Hepatocyte (in vitro differentiated cells): ENCODE data around the gene TSPAN4. TPM values are rescaled to one million over a fixed set of nuclear protein-coding genes. Genes with fewer than 3 reads are reported as not detected.

Source experiments
- DNase-seq: peaks from one replicate; pipeline ENCODE4 v3.0.0-alpha.2; 2016; ENCODE audit warnings: low spot score
- H2AFZ ChIP-seq: fragments of 200-600 bp; sonication (generic); 2 replicates; pipeline ENCODE4 v1.6.0; 2016; ENCODE audit warnings: antibody characterized with exemption, mild to moderate bottlenecking
- H3K27ac ChIP-seq: fragments of 200-600 bp; sonication (generic); 2 replicates; pipeline ENCODE4 v1.5.1; 2016; ENCODE audit warnings: mild to moderate bottlenecking
- H3K27me3 ChIP-seq: fragments of 200-600 bp; sonication (generic); 2 replicates; pipeline ENCODE4 v1.6.1; 2016
- H3K36me3 ChIP-seq: fragments of 200-600 bp; sonication (generic); replicated peaks from 2 replicates; pipeline ENCODE4 v1.5.1; 2016; ENCODE audit warnings: low read depth; ENCODE audit not compliant: insufficient read depth
- H3K4me1 ChIP-seq: fragments of 200-600 bp; sonication (generic); 2 replicates; pipeline ENCODE4 v1.5.1; 2016; ENCODE audit warnings: mild to moderate bottlenecking, moderate library complexity; ENCODE audit not compliant: insufficient read depth
- H3K4me2 ChIP-seq: fragments of 200-600 bp; sonication (generic); 2 replicates; pipeline ENCODE4 v1.6.0; 2016
- H3K4me3 ChIP-seq: fragments of 200-600 bp; sonication (generic); 2 replicates; pipeline ENCODE4 v1.5.1; 2016; ENCODE audit warnings: mild to moderate bottlenecking
- H3K79me2 ChIP-seq: fragments of 200-600 bp; sonication (generic); 2 replicates; pipeline ENCODE4 v1.6.0; 2017; ENCODE audit warnings: mild to moderate bottlenecking
- H3K9me2 ChIP-seq: fragments of 200-600 bp; sonication (generic); replicated peaks from 2 replicates; pipeline ENCODE4 v1.6.0; 2017; ENCODE audit warnings: mild to moderate bottlenecking; ENCODE audit not compliant: insufficient read depth
- H3K9me3 ChIP-seq: fragments of 200-600 bp; sonication (generic); 2 replicates; pipeline ENCODE4 v1.5.1; 2016; ENCODE audit warnings: low read depth, mild to moderate bottlenecking
- H4K20me1 ChIP-seq: fragments of 200-600 bp; sonication (generic); 2 replicates; pipeline ENCODE4 v1.6.0; 2016; ENCODE audit warnings: mild to moderate bottlenecking; ENCODE audit not compliant: insufficient read depth, poor library complexity, severe bottlenecking
- CTCF ChIP-seq: fragments of 200-600 bp; sonication (generic); IDR thresholded peaks from 2 replicates; pipeline ENCODE4 v1.5.1; 2016; ENCODE audit warnings: antibody characterized with exemption, mild to moderate bottlenecking; ENCODE audit not compliant: poor library complexity
- EZH2 ChIP-seq: fragments of 200-600 bp; sonication (generic); IDR thresholded peaks from 2 replicates; pipeline ENCODE4 v1.6.1; 2016; ENCODE audit warnings: antibody characterized with exemption, mild to moderate bottlenecking, borderline replicate concordance
- EZH2phosphoT487 ChIP-seq: fragments of 200-600 bp; sonication (generic); IDR thresholded peaks from one replicate; pipeline ENCODE4 v1.6.1; 2018; ENCODE audit warnings: antibody characterized with exemption, mild to moderate bottlenecking, low read depth, moderate library complexity; ENCODE audit not compliant: unreplicated experiment, severe bottlenecking
- WGBS: methylation state at CpG from one replicate; pipeline ENCODE4 v1.1.6; 2016; ENCODE audit warnings: low lambda C conversion rate; ENCODE audit errors: missing lambda C conversion rate; 5-methylcytosine and 5-hydroxymethylcytosine counted together
- polyA plus RNA-seq: library from polyadenylated mRNA; unstranded; fragments of >200 nt; fragmentation: Nextera tagmentation; extraction: Ambion mirVana; gene quantifications from 2 replicates; pipeline ENCODE4 v1.2.1, GENCODE V29; 2016
- total RNA-seq: library from RNA; depleted of rRNA; stranded (reverse); fragments of >200 nt; gene quantifications from 2 replicates; pipeline ENCODE4 v1.2.3, GENCODE V29; 2014

TSPAN4 gene
- total and polyA plus RNA-seq, 2 experiments from 2014 or later, result 82.8 to 148 TPM

GRCh38 chr11:800473-800872 lies 42.2 kb upstream of the TSPAN4 start:
- H2AFZ ChIP-seq, result no peak overlapping the region
- WGBS, result 88% methylated on average over 7 of the region's 30 CpGs
- no peak overlapping the region for H3K4me2 ChIP-seq
- H3K4me1 ChIP-seq, result peaks cover 21% of the 10 kb centered on the region
- no peak for DNase-seq
- H3K36me3 ChIP-seq, result no peaks in the 10 kb centered on the region
- no peaks in the 10 kb centered on the region for H4K20me1 ChIP-seq
- no peaks in the 10 kb centered on the region for H3K27me3 ChIP-seq
- no peak overlapping the region for H3K27ac ChIP-seq
- no peaks in the 10 kb centered on the region for H3K9me3 ChIP-seq
- no peak for TF ChIP-seq CTCF
- no peak for TF ChIP-seq EZH2phosphoT487
- no peak for TF ChIP-seq EZH2
- no peaks in the 10 kb centered on the region for H3K9me2 ChIP-seq
- peaks cover 7% of the 10 kb centered on the region for H3K79me2 ChIP-seq
- no peak overlapping the region for H3K4me3 ChIP-seq

- no peak overlapping the region for H3K27ac ChIP-seq
- 96% methylated on average over 18 of the region's 20 CpGs for WGBS
These were observed 41.4 kb upstream of the TSPAN4 start for GRCh38 chr11:801097-801780.

GRCh38 chr11:802018-802617 lies 40.5 kb upstream of the TSPAN4 start:
- peaks cover 7% of the 10 kb centered on the region for H3K79me2 ChIP-seq
- no peaks in the 10 kb centered on the region for H4K20me1 ChIP-seq
- TF ChIP-seq EZH2 (no peak), EZH2phosphoT487 (no peak), CTCF (no peak)
- WGBS, result 96% methylated on average over 21 of the region's 21 CpGs
- no peak overlapping the region for H2AFZ ChIP-seq
- peaks cover 7% of the 10 kb centered on the region for H3K4me1 ChIP-seq
- no peak for DNase-seq
- no peak overlapping the region for H3K4me2 ChIP-seq
- H3K9me3 ChIP-seq, result no peaks in the 10 kb centered on the region
- no peaks in the 10 kb centered on the region for H3K36me3 ChIP-seq
- no peaks in the 10 kb centered on the region for H3K27me3 ChIP-seq
- H3K4me3 ChIP-seq, result no peak overlapping the region
- no peak overlapping the region for H3K27ac ChIP-seq
- no peaks in the 10 kb centered on the region for H3K9me2 ChIP-seq

More at GRCh38 chr11:801097-801780, 41.4 kb upstream of the TSPAN4 start:
- Histone ChIP-seq H3K36me3 (no peaks in the 10 kb centered on the region), H3K79me2 (peaks cover 6% of the 10 kb centered on the region), H2AFZ (no peak overlapping the region), H3K9me3 (no peaks in the 10 kb centered on the region), H4K20me1 (no peaks in the 10 kb centered on the region), H3K27me3 (no peaks in the 10 kb centered on the region), H3K4me3 (no peak overlapping the region), H3K4me2 (no peak overlapping the region), H3K4me1 (peaks cover 14% of the 10 kb centered on the region), H3K9me2 (no peaks in the 10 kb centered on the region)
- DNase-seq, result no peak
- TF ChIP-seq CTCF (no peak), EZH2phosphoT487 (no peak), EZH2 (no peak)
